Right lobe of liver (tissue), 6 donors: ENCODE results near the gene FBXL12. TPM values are rescaled to one million over a fixed set of nuclear protein-coding genes. Genes with fewer than 3 reads are reported as not detected.
"Not testable (repeated sequence)": the region's sequence is repeated elsewhere in the genome, so short reads cannot be mapped to it uniquely, and the experiment has no call there.

Experiments used
- ATAC-seq, 4 donors: fragments of 200-7000 bp; cut with Tn5 transposase; one replicate each; pipeline ENCODE4 v1.9.1; 2020; ENCODE audit warnings: mild to moderate bottlenecking in 4 of 4, moderate library complexity in 4 of 4
- DNase-seq, 3 donors: peaks; one replicate each; pipeline ENCODE4 v3.0.0-alpha.2; 2020
- H3K27ac ChIP-seq, 3 donors: fragments of 200-600 bp; one replicate each; pipeline ENCODE4 v1.8.0; 2022
- H3K27me3 ChIP-seq, 2 donors: fragments of 200-600 bp; one replicate each; pipeline ENCODE4 v1.8.0; 2022
- H3K36me3 ChIP-seq, 4 donors: fragments of 200-600 bp; sonication (generic) in 1 of 4; one replicate each; pipeline versions ENCODE4 v1.5.1 to v1.8.0; 2017 to 2022; ENCODE audit warnings: control low read depth in 1 of 4
- H3K4me1 ChIP-seq, 4 donors: fragments of 200-600 bp; sonication (generic) in 1 of 4; one replicate each; pipeline versions ENCODE4 v1.5.1 to v1.8.0; 2017 to 2022; ENCODE audit warnings: control low read depth in 1 of 4
- H3K4me3 ChIP-seq, 3 donors: fragments of 200-600 bp; one replicate each; pipeline ENCODE4 v1.8.0; 2022
- H3K9me3 ChIP-seq, 4 donors: fragments of 200-600 bp; sonication (generic) in 1 of 4; one replicate each; pipeline versions ENCODE4 v1.5.1 to v1.8.0; 2017 to 2022; ENCODE audit warnings: control low read depth in 1 of 4
- POLR2A ChIP-seq: fragments of 450-650 bp; IDR thresholded peaks from one replicate; pipeline ENCODE4 v1.6.1; 2017; ENCODE audit warnings: antibody characterized with exemption, mild to moderate bottlenecking
- WGBS: methylation state at CpG from one replicate; pipeline ENCODE4 v1.1.6; 2018; ENCODE audit warnings: low coverage, low lambda C conversion rate; ENCODE audit not compliant: insufficient coverage; ENCODE audit errors: missing lambda C conversion rate; 5-methylcytosine and 5-hydroxymethylcytosine counted together
- intact Hi-C, 2 donors: fragments of 100-400 bp; cut with DNase I; formaldehyde crosslinking; loops; one replicate each; pipeline versions ENCODE4 v1.11.2 to v1.14.1; 2022
- total RNA-seq, 6 experiments: library from RNA; depleted of rRNA in 2 of 6; stranded (reverse); fragments of >200 nt in 2 of 6; fragmentation: NEBNext Ultra II Directional in 3 of 6; extraction: Animal tissue kit (Norgen Biotek cat#: 25700) in 3 of 6; gene quantifications; one replicate each; pipeline versions ENCODE4 v1.1.0 to v1.2.4, GENCODE V29; 2016 to 2023
- TF ChIP-seq, protein P1 (sequence below), 4 donors: fragments of 200-600 bp in 3 of 4; fragments of 450-650 bp in 1 of 4; IDR thresholded peaks; one replicate each; pipeline versions ENCODE4 v1.5.1 to v1.8.0; 2016 to 2022; ENCODE audit warnings: antibody characterized with exemption in 4 of 4, mild to moderate bottlenecking in 2 of 4
- donor health status: DM: no; HTN: yes; CAD: no.
- donor health status: DM: no; HTN: no; CAD: no.
- donor health status: DM: no; HTN: no; CAD: no.
- donor health status: DM: no; HTN: yes; CAD: no.
- donor health status: DM: no; HTN: yes; CAD: no.

FBXL12 gene
- total RNA-seq, 6 experiments from 2014 or later, result 9.8 to 18.4 (median 10.9) TPM

DNA sequence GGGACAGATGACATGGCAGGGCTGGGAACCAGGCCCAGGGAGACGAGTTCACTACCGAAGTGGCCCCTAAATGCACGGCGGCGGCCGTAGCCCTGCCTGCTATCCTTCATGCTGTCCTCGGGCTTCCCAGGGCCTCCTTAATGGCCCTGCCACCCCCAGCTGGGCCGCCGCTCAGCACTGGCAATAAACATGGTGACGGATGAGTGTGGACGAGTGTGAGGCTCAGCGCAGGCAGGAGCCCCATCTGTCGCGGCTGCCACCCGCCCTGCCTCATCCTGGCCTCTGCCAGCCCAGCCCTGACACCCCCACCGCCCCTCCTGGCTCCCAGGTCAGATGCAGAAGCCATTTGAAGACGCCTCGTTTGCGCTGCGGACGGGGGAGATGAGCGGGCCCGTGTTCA, 29.9 kb upstream of the FBXL12 start:
- DNase-seq (no peak), ATAC-seq (no peak)
- no peaks in the 10 kb centered on the region for H3K9me3 ChIP-seq
- no peaks in the 10 kb centered on the region for H3K27me3 ChIP-seq
- no peaks in the 10 kb centered on the region for H3K4me1 ChIP-seq
- no peak overlapping the region for H3K4me3 ChIP-seq
- TF ChIP-seq POLR2A, result no peak
- TF ChIP-seq, protein P1, sequence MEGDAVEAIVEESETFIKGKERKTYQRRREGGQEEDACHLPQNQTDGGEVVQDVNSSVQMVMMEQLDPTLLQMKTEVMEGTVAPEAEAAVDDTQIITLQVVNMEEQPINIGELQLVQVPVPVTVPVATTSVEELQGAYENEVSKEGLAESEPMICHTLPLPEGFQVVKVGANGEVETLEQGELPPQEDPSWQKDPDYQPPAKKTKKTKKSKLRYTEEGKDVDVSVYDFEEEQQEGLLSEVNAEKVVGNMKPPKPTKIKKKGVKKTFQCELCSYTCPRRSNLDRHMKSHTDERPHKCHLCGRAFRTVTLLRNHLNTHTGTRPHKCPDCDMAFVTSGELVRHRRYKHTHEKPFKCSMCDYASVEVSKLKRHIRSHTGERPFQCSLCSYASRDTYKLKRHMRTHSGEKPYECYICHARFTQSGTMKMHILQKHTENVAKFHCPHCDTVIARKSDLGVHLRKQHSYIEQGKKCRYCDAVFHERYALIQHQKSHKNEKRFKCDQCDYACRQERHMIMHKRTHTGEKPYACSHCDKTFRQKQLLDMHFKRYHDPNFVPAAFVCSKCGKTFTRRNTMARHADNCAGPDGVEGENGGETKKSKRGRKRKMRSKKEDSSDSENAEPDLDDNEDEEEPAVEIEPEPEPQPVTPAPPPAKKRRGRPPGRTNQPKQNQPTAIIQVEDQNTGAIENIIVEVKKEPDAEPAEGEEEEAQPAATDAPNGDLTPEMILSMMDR (IDR thresholded peaks at IDR 0.05), result no peak
- 87% methylated on average over 3 of the region's 23 CpGs for WGBS
- H3K36me3 ChIP-seq, result peaks cover 0 to 5% (median under 1%) of the 10 kb centered on the region in 4 donors
- no peak overlapping the region for H3K27ac ChIP-seq
- intact Hi-C loops, result no loop called here

DNA sequence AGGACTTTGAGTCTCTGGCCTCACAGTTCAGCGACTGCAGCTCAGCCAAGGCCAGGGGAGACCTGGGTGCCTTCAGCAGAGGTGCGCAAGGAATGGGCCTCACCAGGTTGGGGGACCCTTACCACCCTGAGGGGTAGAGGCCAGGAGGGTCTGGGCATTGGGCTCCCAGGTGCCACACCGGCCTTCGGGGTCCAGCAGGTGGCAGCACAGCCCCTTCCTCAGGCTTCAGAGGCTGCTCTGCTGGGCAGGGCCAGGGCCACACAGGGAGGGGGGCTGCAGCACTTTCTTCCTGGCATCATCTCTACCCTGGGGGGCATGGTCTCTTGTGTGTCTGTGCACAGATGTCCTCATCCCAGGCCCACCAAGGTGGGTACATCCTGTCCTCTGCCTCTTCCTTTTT, 29.2 kb upstream of the FBXL12 start:
- ATAC-seq, result peak; percentile 20 to 55 (median 46)
- H3K4me3 ChIP-seq, result no peak overlapping the region
- TF ChIP-seq POLR2A, result no peak
- TF ChIP-seq, protein P1 (IDR thresholded peaks at IDR 0.05), result peak; percentile 39 to 48 (median 41)
- H3K4me1 ChIP-seq, result no peaks in the 10 kb centered on the region
- WGBS, result no CpG with 5 or more reads among the region's 4 CpGs
- DNase-seq, result no peak
- intact Hi-C loops, result no loop called here
- H3K27ac ChIP-seq, result no peak overlapping the region
- no peaks in the 10 kb centered on the region for H3K27me3 ChIP-seq
- peaks cover 0 to 5% (median 2%) of the 10 kb centered on the region in 4 donors for H3K36me3 ChIP-seq
- no peaks in the 10 kb centered on the region for H3K9me3 ChIP-seq

GRCh38 chr19:9847087-9847671, 28.3 kb upstream of the FBXL12 start:
- ATAC-seq, result peak in 3 of 4 donors; percentile 29 to 59 (median 49)
- Histone ChIP-seq H3K27ac (no peak overlapping the region), H3K9me3 (no peaks in the 10 kb centered on the region), H3K4me3 (no peak overlapping the region), H3K36me3 (peaks cover 0 to 10% (median 2%) of the 10 kb centered on the region in 4 donors), H3K27me3 (no peaks in the 10 kb centered on the region), H3K4me1 (no peaks in the 10 kb centered on the region)
- DNase-seq, result no peak
- WGBS, result 44% methylated on average over 9 of the region's 13 CpGs
- no peak for TF ChIP-seq POLR2A
- TF ChIP-seq, protein P1 (IDR thresholded peaks at IDR 0.05), result peak; percentile 16 to 25 (median 24)
- intact Hi-C loops, result no loop called here

DNA sequence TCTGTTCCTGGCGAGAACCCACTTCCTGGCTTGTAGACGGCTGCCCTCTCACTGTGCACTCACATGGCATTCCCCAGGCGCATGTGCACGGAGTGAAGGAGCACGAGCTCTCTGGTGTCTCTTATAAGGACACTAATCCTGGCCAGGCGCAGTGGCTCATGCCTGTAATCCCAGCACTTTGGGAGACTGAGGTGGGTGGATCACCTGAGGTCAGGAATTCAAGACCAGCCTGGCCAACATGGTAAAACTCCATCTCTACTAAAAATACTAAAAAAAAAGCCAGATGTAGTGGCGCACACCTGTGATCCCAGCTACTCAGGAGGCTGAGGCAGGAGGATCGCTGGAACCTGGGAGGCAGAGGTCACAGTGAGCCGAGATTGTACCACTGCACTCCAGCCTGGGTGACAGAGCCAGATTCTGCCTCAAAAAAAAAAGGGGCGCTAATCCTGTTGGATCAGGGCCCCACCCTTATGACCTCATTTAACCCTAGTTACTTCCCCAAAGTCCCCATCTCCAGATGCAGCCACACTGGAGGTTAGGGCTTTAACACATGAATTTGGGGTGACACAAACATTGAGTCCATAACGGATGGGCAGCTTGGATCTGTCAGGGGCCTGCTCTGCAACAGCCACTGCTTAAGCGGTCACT, 24.9 kb upstream of the FBXL12 start:
- H3K27ac ChIP-seq, H3K4me1 ChIP-seq, ATAC-seq, H3K9me3 ChIP-seq, H3K4me3 ChIP-seq, H3K27me3 ChIP-seq, intact Hi-C loops, DNase-seq: not testable (repeated sequence)
- H3K36me3 ChIP-seq, result peaks cover 0 to 34% (median 9%) of the 10 kb centered on the region in 4 donors
- 87% methylated on average over 6 of the region's 12 CpGs for WGBS

DNA sequence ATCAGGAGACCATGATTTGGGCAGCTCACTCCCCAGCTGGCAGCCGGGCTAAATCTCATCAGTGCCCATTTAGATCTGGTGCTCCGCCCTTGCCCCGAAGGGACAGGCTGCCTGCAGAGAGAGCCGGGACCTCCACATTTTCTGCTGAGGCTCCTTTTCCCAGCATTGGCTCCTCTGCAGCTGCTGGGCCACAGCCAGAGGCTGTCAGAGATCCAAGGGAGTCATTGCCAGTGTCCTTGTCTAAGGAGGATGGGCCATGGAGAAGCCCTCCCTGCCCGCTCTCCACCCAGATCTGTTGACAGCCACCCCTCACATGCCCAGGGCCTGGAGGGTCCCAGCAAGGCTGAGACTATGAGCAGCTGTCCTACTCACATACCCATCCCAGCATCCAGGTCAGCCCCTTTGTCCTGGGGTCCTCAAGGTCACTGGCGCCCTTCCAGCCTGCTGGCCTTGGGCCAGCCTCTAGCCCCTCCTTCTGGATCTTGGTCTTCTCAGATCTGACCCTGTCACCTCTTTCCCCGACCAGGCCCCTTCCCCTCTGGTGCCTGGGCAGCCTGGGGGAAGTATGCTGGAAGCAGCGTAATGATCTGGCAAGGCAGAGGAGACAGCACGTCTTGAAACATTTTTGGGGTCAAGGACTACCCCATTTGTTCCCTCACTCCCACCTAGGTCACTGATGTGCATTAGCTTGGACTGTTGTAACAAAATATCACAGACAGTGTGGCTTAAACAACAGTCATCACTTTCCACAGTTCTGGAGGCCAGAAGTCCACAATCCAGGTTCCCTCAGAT, 24.2 kb upstream of the FBXL12 start:
- TF ChIP-seq POLR2A, result no peak
- TF ChIP-seq, protein P1 (IDR thresholded peaks at IDR 0.05), result no peak
- intact Hi-C loops, result no loop called here
- Histone ChIP-seq H3K4me1 (peaks cover 0 to 9% (median 3%) of the 10 kb centered on the region in 4 donors), H3K36me3 (peaks cover 0 to 36% (median 9%) of the 10 kb centered on the region in 4 donors), H3K4me3 (no peak overlapping the region), H3K27me3 (no peaks in the 10 kb centered on the region), H3K27ac (no peak overlapping the region), H3K9me3 (no peaks in the 10 kb centered on the region)
- WGBS, result 71% methylated on average over 3 of the region's 9 CpGs
- DNase-seq (no peak), ATAC-seq (no peak)
